PC-3 (cell line): ENCODE measurements around the gene NBAS. TPM values are rescaled to one million over a fixed set of nuclear protein-coding genes. Genes with fewer than 3 reads are reported as not detected.

Experiments
- ATAC-seq: fragments of 200-7000 bp; cut with Tn5 transposase; 2 replicates; pipeline ENCODE4 v1.9.1; 2020; ENCODE audit warnings: mild to moderate bottlenecking, moderate library complexity
- BruUV-seq: library from RNA; stranded (reverse); fragments of 400-500 nt; replicated peaks from 2 replicates; lab custom pipeline; 2021; lab: Mats Ljungman, UMichigan
- CTCF ChIA-PET: fragments of 300-600 bp; sonication (Branson Sonifier 250); formaldehyde crosslinking; loops from one replicate; lab custom pipeline; 2022; ENCODE audit warnings: antibody characterized with exemption; lab: Charles Lee
- POLR2A ChIA-PET: fragments of 300-600 bp; sonication (Branson Sonifier 250); formaldehyde crosslinking; loops from one replicate; lab custom pipeline; 2022; ENCODE audit warnings: antibody characterized with exemption; ENCODE audit not compliant: unreplicated experiment; lab: Charles Lee
- DNase-seq: peaks from one replicate; pipeline ENCODE4 v3.0.0-alpha.2; 2015
- H2AFZ ChIP-seq: fragments of 300-600 bp; sonication (generic); 2 replicates; pipeline ENCODE4 v1.6.0; 2016; ENCODE audit warnings: antibody characterized with exemption, low read length
- H3F3A ChIP-seq: fragments of 300-600 bp; sonication (generic); one replicate; pipeline ENCODE4 v1.6.0; 2017; ENCODE audit warnings: antibody characterized with exemption, low read length, control low read depth, mild to moderate bottlenecking; ENCODE audit not compliant: unreplicated experiment
- H3K27ac ChIP-seq: fragments of 300-600 bp; sonication (generic); 2 replicates; pipeline ENCODE4 v1.5.1; 2016; ENCODE audit warnings: mild to moderate bottlenecking, low read length
- H3K27me3 ChIP-seq: fragments of 300-600 bp; sonication (generic); 2 replicates; pipeline ENCODE4 v1.6.1; 2016; ENCODE audit warnings: low read length, mixed read lengths
- H3K36me3 ChIP-seq: fragments of 300-600 bp; sonication (generic); 2 replicates; pipeline ENCODE4 v1.6.1; 2016; ENCODE audit warnings: low read depth, mixed run types, low read length, mixed read lengths
- H3K4me1 ChIP-seq: fragments of 300-600 bp; sonication (generic); 2 replicates; pipeline ENCODE4 v1.5.1; 2016; ENCODE audit warnings: low read length; ENCODE audit not compliant: insufficient read depth
- H3K4me2 ChIP-seq: fragments of 300-600 bp; sonication (generic); 2 replicates; pipeline ENCODE4 v1.6.0; 2016; ENCODE audit warnings: low read length
- H3K4me3 ChIP-seq: fragments of 300-600 bp; sonication (generic); 2 replicates; pipeline ENCODE4 v1.5.1; 2016; ENCODE audit warnings: mild to moderate bottlenecking, low read length, mixed read lengths
- H3K79me2 ChIP-seq: fragments of 300-600 bp; sonication (generic); 2 replicates; pipeline ENCODE4 v1.6.1; 2017; ENCODE audit warnings: low read length, mixed read lengths
- H3K9ac ChIP-seq: fragments of 300-600 bp; sonication (generic); 2 replicates; pipeline ENCODE4 v1.6.0; 2016; ENCODE audit warnings: mild to moderate bottlenecking, low read length
- H3K9me2 ChIP-seq: fragments of 300-600 bp; sonication (generic); replicated peaks from 2 replicates; pipeline ENCODE4 v1.6.1; 2016; ENCODE audit warnings: mixed run types, low read length, mixed read lengths
- H3K9me3 ChIP-seq: fragments of 300-600 bp; sonication (generic); 2 replicates; pipeline ENCODE4 v1.6.1; 2016; ENCODE audit warnings: low read length, mixed read lengths
- H4K20me1 ChIP-seq: fragments of 300-600 bp; sonication (generic); 2 replicates; pipeline ENCODE4 v1.6.1; 2016; ENCODE audit warnings: low read length, mixed read lengths
- EZH2 ChIP-seq: fragments of 300-600 bp; sonication (generic); IDR thresholded peaks from one replicate; pipeline ENCODE4 v1.6.1; 2017; ENCODE audit warnings: antibody characterized with exemption, mild to moderate bottlenecking, low read length; ENCODE audit not compliant: unreplicated experiment
- EZH2phosphoT487 ChIP-seq: fragments of 300-600 bp; sonication (generic); IDR thresholded peaks from 2 replicates; pipeline ENCODE4 v1.6.1; 2018; ENCODE audit warnings: mild to moderate bottlenecking, antibody characterized with exemption, low read length, borderline replicate concordance
- intact Hi-C: fragments of 100-400 bp; cut with micrococcal nuclease; formaldehyde crosslinking; loops from 2 replicates; pipeline ENCODE4 v1.9.0; 2023
- total RNA-seq: library from RNA; depleted of rRNA; stranded (reverse); fragments of >200 nt; gene quantifications from 2 replicates; pipeline ENCODE4 v1.2.3, GENCODE V29; 2014
- TF ChIP-seq, protein P1 (sequence below): fragments of 300-600 bp; sonication (generic); conservative IDR thresholded peaks from 2 replicates; pipeline ENCODE4 v1.5.1; 2017; ENCODE audit warnings: antibody characterized with exemption, low read depth, mild to moderate bottlenecking, low read length

The NBAS gene
- total RNA-seq, 1 experiment from 2014 or later: 37.2 TPM

DNA sequence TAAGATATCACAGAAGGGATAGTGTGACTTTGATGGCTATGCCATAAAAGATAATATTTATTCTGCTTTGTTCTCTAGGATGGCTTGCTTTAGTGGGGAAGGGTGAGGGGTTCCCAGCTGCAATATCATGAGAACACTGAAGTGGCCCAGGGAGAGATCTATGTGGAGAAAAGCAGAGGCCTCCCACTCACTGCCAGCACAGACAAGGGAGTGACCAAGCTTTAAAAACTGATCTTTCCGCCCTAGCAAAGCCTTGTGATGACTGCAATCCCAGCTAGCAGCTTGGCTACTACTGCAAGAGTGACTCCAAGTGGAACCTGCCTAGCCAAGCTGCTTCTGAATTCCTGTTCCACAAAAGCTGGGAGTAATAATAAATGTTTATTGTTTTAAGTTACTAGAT is 22.7 kb upstream of the NBAS start:
- intact Hi-C loops: no loop called here
- peaks cover 6% of the 10 kb centered on the region; the same call in 1 of the 2 replicates for H3K4me1 ChIP-seq
- DNase-seq (no peak), ATAC-seq (no peak)
- no TSS peak for BruUV-seq
- H3F3A ChIP-seq: no peaks in the 10 kb centered on the region
- H3K36me3 ChIP-seq: no peaks in the 10 kb centered on the region
- TF ChIP-seq, protein P1, sequence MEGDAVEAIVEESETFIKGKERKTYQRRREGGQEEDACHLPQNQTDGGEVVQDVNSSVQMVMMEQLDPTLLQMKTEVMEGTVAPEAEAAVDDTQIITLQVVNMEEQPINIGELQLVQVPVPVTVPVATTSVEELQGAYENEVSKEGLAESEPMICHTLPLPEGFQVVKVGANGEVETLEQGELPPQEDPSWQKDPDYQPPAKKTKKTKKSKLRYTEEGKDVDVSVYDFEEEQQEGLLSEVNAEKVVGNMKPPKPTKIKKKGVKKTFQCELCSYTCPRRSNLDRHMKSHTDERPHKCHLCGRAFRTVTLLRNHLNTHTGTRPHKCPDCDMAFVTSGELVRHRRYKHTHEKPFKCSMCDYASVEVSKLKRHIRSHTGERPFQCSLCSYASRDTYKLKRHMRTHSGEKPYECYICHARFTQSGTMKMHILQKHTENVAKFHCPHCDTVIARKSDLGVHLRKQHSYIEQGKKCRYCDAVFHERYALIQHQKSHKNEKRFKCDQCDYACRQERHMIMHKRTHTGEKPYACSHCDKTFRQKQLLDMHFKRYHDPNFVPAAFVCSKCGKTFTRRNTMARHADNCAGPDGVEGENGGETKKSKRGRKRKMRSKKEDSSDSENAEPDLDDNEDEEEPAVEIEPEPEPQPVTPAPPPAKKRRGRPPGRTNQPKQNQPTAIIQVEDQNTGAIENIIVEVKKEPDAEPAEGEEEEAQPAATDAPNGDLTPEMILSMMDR: no peak
- TF ChIP-seq EZH2phosphoT487 (no peak), EZH2 (no peak)
- H3K79me2 ChIP-seq: no peaks in the 10 kb centered on the region
- H3K9me2 ChIP-seq: no peaks in the 10 kb centered on the region
- no peak overlapping the region for H2AFZ ChIP-seq
- H3K4me2 ChIP-seq: no peak overlapping the region
- H3K4me3 ChIP-seq: no peak overlapping the region
- H4K20me1 ChIP-seq: no peaks in the 10 kb centered on the region
- no peak overlapping the region for H3K9ac ChIP-seq
- no peaks in the 10 kb centered on the region for H3K9me3 ChIP-seq
- CTCF ChIA-PET: no interaction called here
- no peaks in the 10 kb centered on the region for H3K27me3 ChIP-seq
- H3K27ac ChIP-seq: no peak overlapping the region
- POLR2A ChIA-PET: no interaction called here

- no peak overlapping the region for H3K4me3 ChIP-seq
- H3K79me2 ChIP-seq: no peaks in the 10 kb centered on the region
- no peak for DNase-seq
- H3F3A ChIP-seq: no peaks in the 10 kb centered on the region
- no peak overlapping the region for H3K27ac ChIP-seq
- no peaks in the 10 kb centered on the region for H4K20me1 ChIP-seq
- no peaks in the 10 kb centered on the region for H3K9me3 ChIP-seq
- H3K4me2 ChIP-seq: no peak overlapping the region
- TF ChIP-seq EZH2 (no peak), EZH2phosphoT487 (no peak)
- TF ChIP-seq, protein P1: no peak
- POLR2A ChIA-PET: no interaction called here
- ATAC-seq: no peak
- H3K4me1 ChIP-seq: peaks cover 6% of the 10 kb centered on the region; the same call in 1 of the 2 replicates
- no TSS peak for BruUV-seq
- no peak overlapping the region for H2AFZ ChIP-seq
- CTCF ChIA-PET: no interaction called here
- no peaks in the 10 kb centered on the region for H3K36me3 ChIP-seq
- H3K9ac ChIP-seq: no peak overlapping the region
- intact Hi-C loops: no loop called here
- no peaks in the 10 kb centered on the region for H3K27me3 ChIP-seq
- no peaks in the 10 kb centered on the region for H3K9me2 ChIP-seq
Measured at GRCh38 chr2:15582710-15583357, 21.7 kb upstream of the NBAS start.

DNA sequence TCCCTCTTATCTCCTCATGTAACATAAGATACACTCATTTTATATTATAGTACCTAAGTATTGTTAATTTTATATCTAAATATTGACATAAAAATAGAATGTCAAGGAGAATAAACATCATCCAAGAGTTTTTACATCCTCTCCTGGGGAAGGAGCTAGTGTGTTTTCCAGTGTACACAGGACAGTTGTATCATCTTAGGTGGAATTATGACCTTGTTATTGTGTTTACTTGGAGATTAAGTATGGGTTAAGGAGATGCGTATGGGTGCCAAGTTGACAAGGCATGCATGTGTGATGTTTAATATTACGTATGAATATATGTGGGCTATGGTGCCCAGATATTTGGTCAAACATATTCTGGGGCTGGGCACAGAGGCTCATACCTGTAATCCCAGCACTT is 19.3 kb upstream of the NBAS start:
- POLR2A ChIA-PET: no interaction called here
- no peaks in the 10 kb centered on the region for H3K36me3 ChIP-seq
- no peak overlapping the region for H3K4me2 ChIP-seq
- H3K4me3 ChIP-seq: no peak overlapping the region
- peaks cover 6% of the 10 kb centered on the region; the same call in 1 of the 2 replicates for H3K4me1 ChIP-seq
- TF ChIP-seq EZH2phosphoT487: no peak
- no peak for TF ChIP-seq EZH2
- TF ChIP-seq, protein P1: no peak
- no peak overlapping the region for H3K9ac ChIP-seq
- no peak overlapping the region for H2AFZ ChIP-seq
- H3K9me3 ChIP-seq: no peaks in the 10 kb centered on the region
- CTCF ChIA-PET: interaction anchor here (0.6 kb wide), 1 partner anchor 952 kb away, joined by 5 read pairs; no protein-coding TSS in a partner anchor
- H3K27me3 ChIP-seq: no peaks in the 10 kb centered on the region
- intact Hi-C loops: no loop called here
- no peaks in the 10 kb centered on the region for H3F3A ChIP-seq
- no peak overlapping the region for H3K27ac ChIP-seq
- DNase-seq (no peak), ATAC-seq (no peak)
- H3K79me2 ChIP-seq: no peaks in the 10 kb centered on the region
- H3K9me2 ChIP-seq: no peaks in the 10 kb centered on the region
- H4K20me1 ChIP-seq: no peaks in the 10 kb centered on the region
- no TSS peak for BruUV-seq
